ENCODE measurements around the gene TADA3.
"Not testable (repeated sequence)": the region's sequence is repeated elsewhere in the genome, so short reads cannot be mapped to it uniquely, and the experiment has no call there.

TADA3 gene

DNA sequence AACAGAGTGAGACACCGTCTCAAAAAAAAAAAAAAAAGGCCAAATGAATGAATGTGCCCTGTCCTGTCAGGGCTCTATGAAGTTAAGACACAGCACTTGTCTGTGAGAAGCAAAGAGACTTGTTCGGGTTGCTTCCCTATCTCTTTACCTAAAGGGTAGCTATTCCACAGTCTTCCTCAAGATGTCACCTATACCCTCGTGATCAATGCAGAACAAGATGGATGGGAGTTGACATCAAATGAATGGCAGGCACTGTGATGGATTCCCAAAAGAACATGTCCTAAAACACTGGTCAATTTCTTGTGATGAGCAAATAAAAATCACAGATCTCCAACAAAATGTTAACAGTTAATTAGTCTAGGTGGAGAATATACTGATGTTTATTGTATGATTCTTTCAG, 9.5 kb downstream of the TADA3 start:
- DNase-seq, result peak; percentile 21

DNA sequence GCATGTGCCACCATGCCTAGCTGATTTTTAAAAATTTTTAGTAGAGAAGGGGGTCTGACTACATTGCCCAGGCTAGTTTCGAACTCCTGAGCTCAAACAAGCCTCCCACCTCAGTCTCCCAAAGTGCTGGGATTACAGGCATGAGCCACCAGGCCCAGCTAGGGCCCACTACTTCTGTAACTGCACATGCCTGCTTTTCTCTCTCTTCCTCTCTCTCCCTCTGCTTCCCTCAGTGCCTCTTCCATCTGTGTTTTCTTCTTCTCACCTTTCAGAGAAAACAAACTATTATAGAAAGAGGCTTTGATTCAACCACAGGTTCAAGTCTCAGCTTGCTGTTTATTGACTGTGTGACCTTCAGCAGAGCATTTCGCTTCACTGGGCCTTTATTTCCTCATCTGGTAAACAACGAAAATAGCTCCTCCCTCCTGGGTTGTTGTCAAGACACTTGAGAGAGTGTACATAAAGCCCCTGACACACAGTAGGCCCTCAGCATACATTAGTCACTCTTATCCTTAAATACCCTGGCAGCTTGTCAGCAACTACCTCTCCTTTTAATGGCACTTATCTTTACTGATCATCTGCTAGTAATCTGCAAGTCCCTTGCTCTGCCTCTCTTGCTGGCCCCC, 10.2 kb downstream of the TADA3 start:
- no peak for DNase-seq

DNA sequence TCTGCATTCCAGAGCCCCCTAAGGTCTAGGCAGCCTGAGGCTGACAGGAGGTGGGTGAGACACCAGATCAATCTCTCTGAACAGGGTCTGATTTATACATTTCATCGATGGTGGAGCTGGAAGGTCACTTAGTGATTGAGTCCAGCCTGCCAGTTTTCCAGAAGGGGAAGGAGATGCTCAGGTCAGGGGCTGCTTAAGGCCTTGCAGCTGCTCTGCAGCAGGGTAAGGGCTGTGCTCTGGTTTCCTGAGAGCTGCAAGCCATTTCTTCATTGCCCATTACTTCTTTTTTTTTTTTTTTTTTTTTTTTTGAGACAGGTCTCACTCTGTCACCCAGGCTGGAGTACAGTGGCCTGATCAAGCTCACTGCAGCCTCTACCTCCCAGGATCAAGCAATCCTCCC, 10.7 kb downstream of the TADA3 start:
- no peak for DNase-seq

DNA sequence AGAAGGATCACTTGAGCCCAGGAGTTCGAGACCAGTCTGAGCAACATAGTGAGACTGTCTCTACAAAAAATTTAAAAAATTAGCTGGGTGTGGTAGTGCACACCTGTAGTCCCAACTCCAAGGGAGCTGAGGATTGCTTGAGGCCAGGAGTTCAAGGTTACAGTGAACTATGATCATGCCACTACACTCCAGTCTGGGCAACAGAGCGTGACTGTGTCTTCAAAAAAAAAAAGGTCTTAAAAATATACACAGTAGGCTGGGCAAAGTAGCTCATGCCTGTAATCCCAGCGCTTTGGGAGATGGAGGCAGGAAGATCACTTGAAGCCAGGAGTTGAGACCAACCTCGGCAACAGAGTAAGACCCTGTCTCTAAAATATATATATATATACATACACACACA, 11.4 kb downstream of the TADA3 start:
- DNase-seq, result no peak

DNA sequence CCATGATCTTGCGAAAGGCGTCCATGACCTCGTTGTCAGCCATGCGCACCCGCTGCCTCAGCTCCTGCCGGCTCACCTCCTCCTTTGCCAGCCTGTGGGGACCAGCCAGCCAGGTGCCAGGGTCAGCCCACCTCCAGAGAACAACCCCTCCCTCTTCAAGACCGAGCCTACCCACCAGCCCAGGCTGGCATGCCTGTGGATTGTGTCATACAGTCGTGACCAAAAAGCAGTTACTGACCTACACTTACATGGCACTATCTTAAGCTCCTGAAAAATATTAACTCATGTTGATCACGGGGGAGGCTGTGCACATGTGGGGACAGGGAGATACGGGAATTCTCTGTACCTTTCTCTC, 11.8 kb downstream of the TADA3 start:
- DNase-seq, result no peak

DNA sequence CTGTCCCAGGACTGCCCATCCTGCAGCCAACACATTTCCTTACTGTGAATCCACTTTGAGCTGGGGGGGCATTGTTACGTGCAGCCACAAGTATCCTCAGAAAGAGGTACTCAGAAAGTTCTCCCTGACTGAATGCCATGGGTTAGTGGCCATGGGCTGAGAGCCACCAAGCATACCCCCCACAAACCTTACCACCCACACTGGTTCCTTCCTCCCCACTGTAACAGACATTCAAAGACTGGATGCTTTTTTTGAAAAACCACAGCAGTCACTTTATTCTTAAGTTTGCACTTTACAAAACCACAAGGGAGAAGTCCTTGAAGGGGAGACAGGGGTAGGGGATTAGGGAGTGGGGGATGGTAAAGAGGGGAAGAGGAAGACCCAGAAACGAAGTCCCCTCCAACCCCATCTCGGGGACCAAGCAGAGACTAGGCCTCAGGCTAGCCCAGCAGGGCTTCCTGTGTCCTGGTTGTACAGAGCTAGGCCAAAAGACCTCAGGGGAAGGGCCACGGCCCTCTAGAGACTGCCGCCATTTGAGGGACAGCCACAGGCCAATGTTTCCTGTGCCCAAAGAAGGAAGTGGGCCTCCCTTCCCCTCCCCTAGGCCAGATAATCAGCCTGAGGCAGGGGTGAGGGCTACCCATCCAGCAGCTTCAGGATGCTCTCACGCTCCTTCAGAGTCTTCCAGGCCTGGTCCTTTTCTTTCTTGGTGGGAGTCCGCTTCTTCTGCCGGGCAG, 12.4 kb downstream of the TADA3 start:
- peak; percentile 29 for DNase-seq

DNA sequence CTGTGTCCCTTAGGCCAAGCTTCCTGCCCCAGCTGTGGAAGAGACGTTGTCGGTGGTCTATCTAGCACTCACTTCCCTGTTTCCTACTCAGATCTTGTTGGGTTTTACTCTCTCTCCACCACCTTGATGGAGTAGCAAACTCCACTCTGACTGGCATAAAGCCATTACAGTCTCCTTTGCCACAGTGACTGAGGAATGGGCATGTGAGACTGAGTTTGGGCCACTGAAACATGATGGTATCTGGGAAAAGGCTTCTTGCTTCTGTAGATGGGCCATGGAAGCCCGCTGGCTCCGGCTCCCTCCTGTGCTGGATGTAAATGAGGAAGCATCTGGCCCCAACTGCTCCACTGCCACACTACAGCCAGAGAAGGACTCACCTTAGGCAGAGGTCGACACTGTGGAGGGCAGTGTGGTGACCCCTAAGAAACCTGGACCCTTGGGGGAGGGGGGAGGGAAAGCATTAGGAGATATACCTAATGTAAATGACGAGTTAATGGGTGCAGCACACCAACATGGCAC, 13.1 kb downstream of the TADA3 start:
- no peak for DNase-seq

DNA sequence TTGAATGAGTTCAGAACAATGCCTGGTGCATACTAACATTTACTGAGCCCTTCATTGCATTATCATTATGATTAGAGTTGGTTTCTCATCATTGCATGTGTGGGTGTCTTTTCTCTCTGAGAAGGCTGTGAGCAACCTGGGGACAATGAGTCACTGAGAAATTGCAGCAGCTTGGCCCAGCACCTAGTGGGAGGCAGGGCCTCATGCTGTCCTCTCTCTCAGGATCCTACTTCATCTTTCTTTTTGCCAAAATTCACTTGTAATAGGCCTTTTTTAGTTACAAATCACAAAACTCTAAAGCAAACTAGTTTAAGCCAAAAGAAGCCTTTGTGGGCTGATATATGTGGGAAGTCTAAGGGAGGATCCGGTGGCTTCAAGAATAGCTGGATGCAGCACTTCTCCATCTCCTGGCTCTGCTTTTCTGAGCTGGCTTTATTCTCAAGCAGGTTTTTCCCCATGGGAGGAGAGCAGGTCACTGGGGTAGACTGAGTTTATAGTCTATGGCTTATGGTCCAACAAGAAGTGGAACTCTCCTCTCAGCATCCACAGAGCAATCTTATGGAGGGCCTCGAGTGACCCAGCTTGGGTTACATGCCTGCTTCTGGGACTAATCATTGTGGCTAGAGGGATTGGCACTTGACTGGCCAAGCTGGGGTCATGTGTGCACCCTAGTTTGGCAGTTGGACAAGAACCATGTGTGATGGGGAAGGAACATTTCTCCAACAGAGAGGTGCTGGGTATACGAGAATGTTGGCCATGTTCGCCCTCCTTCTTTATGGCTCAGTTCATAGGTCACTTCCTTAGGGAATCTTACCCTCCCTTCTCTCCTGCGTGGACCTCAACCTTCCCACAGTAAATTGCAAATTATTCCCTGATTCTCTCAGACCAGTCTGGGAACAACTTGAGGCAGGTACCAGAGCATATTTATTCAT, 13.9 kb downstream of the TADA3 start:
- no peak for DNase-seq

DNA sequence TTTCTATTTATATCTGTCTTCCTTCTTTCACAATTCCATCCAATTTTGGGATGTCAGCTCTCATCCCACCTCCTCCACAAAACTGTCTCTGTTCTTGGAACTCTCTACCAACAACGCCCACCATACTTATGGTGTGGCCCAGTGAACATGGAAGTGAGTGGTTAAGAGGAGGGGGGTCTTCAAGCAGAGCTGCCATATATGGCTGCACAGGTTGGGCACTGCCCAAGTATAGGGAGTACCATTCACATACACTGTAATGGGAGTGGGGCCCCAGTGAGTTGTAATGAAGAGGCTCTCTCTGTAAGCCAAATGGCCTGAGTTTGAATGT, 14.6 kb downstream of the TADA3 start:
- DNase-seq, result no peak

DNA sequence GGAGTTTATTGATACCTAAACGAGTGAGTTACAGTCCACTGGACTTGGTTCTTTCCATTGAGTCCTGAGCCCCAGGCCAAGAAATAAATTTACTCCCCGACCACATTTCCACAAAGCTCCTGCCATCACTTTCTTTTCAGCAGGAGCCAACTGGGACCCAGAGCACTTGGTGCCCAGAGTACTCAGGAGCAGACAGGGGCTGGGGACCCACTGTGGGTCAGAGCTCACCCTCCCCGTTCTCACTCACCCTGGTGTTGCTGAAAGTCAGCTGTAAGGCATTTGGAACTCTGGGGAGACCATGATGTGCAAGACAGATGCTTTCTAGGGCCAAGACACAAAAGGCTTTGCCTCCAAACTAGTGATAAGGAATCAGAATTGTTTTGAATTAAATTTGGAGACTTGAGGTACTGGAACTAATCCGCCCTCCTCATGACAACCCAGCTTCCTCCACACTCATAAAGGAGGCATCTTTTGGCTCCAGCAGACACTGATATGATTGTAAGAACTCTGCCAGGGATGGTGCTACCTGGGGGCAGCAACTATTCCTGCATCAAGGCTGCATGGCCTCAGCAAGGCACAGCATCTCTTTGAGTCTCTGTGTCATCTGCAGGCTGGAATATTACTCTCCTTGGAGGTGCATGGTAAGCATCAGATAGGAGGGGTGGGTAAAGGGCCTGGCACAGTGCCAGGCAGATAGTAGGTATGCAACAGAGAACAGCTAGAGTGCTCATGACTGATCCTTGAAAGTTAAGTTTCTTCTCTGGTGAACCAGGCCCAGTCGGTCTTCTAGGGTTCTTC, 15.2 kb downstream of the TADA3 start:
- DNase-seq, result no peak

DNA sequence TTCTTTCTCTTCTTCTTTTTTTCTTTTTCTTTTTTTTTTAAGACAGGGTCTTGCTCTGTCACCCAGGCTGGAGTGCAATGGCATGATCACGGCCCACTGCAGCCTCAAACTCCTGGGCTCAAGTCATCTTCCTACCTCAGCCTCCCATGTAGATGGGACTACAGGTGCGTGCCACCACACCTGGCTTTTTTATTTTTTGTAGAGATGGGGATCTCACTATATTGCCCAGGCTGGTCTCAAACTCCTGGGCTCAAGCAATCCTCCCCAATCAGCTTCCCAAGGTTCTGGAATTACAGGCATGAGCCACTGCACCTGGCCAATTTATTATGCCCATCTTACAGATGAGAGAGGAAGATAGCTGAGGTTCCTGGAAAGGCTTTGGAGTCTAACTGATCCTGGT, 21.3 kb downstream of the TADA3 start:
- not testable (repeated sequence) for DNase-seq

DNA sequence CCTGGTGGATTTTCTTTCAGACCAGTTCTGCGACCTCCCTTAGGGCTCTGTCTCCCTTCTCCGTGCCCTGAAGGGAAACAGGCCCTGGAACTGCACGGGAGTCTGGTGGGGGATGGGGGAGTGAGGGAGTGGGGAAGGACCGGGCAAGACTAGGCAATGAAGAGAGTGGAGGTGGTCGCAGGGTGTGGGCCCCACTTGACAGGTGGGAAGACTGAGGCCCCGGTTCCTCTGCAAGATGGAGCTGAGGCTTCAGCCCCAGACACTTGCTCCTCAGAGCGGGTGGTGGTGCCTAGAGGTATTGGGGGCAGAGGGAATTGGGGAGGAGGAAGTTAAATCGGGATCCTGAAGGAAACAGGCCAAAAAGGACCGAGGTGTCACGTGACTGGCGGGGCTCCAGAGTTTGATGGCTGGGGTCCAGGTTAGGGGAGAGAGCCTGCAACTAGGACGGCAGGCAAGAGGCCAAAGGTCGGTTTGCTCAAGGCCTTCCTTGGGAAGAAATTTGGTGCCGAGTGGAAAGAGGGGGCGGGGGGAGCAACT, 21.9 kb downstream of the TADA3 start:
- DNase-seq, result no peak

DNA sequence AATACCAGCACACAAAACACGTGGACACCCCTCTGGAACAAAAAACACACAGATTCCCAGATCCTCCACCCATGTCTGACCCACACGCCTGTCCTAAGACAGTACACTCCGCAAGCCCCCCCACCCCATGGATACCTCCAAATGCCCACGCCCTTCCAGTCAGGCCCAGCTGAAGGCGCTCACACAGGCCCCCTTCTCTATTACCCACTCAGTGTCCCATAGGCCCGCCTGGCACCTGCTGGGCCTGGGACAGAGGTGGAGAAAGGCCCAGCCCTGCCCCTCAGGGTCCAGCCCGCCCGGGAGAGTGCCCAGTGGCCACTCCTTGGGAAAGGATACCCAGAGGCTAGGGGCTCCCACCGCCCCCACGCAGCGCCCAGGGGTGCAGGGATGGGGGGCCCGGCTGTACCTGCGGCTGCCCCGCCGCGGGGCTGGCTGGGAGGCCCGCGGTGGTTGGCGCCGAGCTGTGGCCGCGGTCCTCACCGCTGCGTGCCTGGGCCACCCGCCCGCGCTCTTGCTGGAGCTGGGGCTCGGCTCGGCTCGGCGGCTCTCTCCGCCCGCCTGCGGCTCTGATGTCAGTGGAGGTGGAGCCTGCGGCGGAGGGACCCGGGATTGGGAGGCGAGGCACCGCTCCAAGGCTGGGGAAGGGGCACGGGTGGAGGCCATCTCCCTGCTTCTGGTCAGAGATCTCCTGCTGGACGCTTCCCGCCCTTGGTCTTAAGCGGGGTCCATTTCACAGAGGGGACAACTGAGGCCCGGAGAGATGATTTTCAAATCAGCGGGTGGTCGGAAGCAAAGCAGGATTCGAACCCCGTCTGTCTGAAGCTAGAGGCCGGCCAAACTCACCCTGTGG, 22.6 kb downstream of the TADA3 start, which contains the start of gene CAMK1:
CAMK1 (minus strand) TSS at position 522 of the 850 bp plus-strand sequence. CDS start 2,198 bp downstream, outside the sequence.
- peak; percentile 39 for DNase-seq

DNA sequence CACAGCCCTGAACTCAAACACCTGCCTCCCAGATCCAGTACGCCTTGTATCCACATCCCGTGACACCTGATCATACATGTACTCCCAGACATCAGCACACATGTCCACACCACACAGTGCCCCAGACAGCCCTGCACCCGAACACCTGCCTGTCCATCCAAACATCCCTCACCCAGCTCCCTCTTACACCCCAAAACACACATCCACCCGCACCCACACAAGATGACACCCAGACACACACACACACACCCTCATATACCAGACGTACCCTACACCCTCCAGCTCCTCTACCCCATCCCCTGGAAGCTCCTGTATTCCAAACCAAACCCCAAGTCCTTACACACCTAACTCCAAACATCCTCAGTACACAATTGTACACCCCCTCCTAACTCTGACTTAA, 23.3 kb downstream of the TADA3 start:
- no peak for DNase-seq

DNA sequence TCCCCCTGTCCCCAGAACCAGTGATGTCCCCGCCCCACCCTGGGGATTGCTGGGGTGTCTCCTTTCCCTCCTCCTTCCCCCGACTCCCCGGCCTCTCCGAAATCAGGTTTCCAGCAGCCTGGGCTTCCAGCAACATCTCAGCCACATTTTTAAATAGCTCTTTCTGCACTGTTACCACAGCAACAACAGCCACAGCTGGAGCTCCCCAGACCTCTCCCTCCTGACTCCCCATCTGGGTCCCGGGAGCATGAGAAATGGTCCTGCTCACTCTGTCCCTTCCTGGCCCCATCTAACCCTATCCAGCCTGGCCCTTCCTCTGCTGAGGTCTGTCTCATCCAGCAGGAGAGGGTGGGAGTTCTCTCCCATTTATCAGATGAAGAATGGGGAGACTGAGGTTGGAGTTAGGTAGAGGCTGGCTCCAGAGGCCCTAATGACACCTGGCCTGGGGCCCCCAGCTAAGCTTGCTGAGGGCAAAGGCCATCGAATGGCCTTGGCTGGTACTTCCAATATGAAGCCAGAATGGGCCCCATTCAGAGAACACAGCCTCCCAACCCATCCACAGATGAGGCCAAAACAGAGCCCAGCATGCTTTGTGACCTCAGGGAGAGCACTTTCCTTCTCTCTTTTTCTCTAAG, 24.0 kb downstream of the TADA3 start:
- no peak for DNase-seq

DNA sequence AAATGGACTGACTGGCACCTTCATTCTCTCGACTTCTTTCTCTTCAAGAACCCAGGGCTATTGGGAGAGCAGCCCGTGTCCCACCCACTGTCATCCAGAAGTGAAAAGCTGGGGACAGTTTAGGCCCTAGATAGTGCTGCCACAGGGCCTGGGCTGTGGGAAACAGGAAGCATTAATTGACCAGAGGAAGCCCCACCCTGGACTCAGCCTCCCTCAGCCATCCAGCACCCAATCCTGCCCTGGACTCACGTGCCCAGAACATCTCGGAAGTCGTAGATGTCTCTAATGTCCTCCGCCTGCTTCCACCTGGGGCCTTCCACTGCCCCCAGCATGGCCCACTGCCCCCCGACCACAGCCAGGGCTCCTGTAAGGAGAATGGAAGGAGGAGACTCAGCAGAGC, 24.9 kb downstream of the TADA3 start:
- DNase-seq, result no peak

DNA sequence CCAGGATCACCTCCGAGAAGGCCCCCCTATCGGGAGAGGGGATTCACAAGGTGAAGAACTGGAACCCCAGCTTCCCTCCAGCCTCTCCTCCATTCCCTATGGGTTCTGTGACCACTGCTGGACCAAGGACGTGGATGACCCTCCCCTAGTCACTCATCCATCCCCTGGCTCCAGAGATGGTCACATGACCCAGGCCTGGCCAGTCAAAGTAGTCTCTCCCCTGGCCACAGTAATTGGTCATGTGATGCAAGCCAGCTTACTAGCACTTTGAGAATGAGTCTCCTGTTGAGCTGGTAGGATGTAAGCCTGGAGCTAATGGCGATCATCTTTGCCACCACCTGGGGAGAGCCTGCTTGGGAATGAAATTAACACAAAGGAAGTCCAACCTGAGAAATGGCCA, 26.4 kb downstream of the TADA3 start:
- DNase-seq, result no peak

DNA sequence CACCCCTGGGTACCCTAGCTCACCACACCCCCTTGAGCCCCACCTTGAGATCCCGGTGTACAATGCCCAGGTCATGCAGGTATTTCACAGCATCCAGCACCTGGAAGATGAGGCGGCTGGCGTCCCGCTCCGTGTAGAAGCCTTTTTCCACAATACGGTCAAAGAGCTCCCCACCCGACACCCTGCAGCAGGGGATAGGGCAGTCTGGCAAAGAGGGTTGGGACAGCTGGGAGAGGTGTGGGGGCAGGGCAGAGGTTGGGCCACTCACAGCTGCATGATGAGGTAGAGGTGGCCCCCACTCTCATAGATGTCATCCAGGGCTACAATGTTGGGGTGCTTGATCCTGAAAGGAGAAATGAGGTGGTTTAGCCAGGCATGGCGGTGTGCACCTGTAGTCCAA, 29.4 kb downstream of the TADA3 start:
- no peak for DNase-seq

DNA sequence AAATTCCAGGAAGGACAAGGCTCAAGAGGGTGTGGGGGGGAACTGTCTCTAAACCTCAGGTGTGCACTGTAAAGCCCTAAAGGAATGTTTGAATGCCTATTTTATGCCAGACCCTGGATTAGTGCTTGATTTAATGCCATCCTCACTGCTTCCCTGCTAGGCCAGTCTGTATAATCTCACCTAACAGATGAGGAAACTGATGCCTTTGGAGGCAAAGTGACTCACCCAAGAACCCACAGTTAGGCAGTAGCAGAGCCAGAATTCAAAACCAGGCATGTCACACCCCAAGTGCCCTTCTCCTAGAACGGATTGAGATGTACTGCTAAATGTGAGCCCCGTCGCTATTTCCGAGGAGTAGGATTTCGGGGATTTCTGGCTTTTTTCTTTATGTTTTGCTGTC, 30.4 kb downstream of the TADA3 start:
- DNase-seq, result no peak

DNA sequence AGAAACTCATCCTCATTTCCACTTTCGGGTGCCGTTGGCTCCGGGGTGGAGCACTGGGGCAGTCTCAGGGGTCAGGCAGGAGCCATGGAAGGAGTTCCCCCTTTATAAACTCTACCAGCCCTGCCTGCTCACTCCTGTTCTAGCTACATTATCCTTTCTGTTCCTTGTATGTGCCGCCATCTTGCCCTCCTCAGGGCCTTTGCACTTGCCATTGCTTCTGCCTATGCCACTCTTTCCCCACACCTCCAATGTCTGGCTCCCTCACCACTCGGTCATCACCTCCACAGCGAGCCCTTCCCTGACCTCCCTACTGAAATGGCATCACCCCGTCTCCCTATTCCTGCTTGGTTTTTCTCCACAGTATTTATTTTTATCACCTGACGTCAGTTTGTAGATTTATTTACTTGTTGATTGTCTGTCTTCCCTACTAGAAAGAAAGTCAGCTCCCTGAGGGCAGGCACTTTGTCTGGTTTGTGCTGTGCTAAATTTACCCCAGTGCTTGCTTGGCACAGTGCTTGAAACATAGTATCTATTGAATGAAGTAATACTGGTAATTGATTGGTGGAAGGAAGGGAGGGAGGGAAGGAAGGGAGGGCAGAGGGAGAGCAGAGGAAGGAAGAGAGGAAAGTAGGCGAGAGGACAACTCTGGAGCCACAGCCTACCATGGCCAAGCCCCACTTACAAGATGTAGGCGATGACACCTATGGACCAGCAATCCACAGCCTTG, 31.3 kb downstream of the TADA3 start:
- DNase-seq, result no peak
